Measurements from ENCODE around the gene EMILIN3.

Gene EMILIN3

GRCh38 chr20:41379551-41379950 is 12.9 kb upstream of the EMILIN3 start:
- Histone ChIP-seq H3K27me3 (peaks cover 72% of the 10 kb centered on the region), H3K9me3 (no peaks in the 10 kb centered on the region)
- no peak for TF ChIP-seq CTCF (IDR thresholded peaks at IDR 0.05)

GRCh38 chr20:41377275-41377674 is 10.7 kb upstream of the EMILIN3 start:
- no peak overlapping the region for H3K27ac ChIP-seq
- no peaks in the 10 kb centered on the region for H3K9me3 ChIP-seq
- H3K4me1 ChIP-seq (ENCODE audit: control insufficient read depth in 1 of 2, insufficient read depth in 1 of 2, low read depth in 1 of 2, low read length in 1 of 2) = peaks cover 20 to 22% of the 10 kb centered on the region in 2 experiments
- H3K36me3 ChIP-seq = no peaks in the 10 kb centered on the region
- TF ChIP-seq CTCF (IDR thresholded peaks at IDR 0.05) = no peak
- H3K4me3 ChIP-seq (ENCODE audit: low read depth in 1 of 2, low read length in 1 of 2) = no peak overlapping the region
- H3K27me3 ChIP-seq = peaks cover 72% of the 10 kb centered on the region

More at GRCh38 chr20:41379551-41379950, 12.9 kb upstream of the EMILIN3 start:
- H3K4me1 ChIP-seq (ENCODE audit: control insufficient read depth in 1 of 2, insufficient read depth in 1 of 2, low read depth in 1 of 2, low read length in 1 of 2) = peaks cover 20 to 22% of the 10 kb centered on the region in 2 experiments
- H3K27ac ChIP-seq = no peak overlapping the region
- no peaks in the 10 kb centered on the region for H3K36me3 ChIP-seq
- no peak overlapping the region for H3K4me3 ChIP-seq (ENCODE audit: low read depth in 1 of 2, low read length in 1 of 2)

- Histone ChIP-seq H3K9me3 (no peaks in the 10 kb centered on the region), H3K27me3 (peaks cover 74% of the 10 kb centered on the region), H3K27ac (no peak overlapping the region), H3K4me3 (ENCODE audit: low read depth in 1 of 2, low read length in 1 of 2) (no peak overlapping the region), H3K36me3 (no peaks in the 10 kb centered on the region), H3K4me1 (ENCODE audit: control insufficient read depth in 1 of 2, insufficient read depth in 1 of 2, low read depth in 1 of 2, low read length in 1 of 2) (peaks cover 20 to 22% of the 10 kb centered on the region in 2 experiments)
- no peak for TF ChIP-seq CTCF (IDR thresholded peaks at IDR 0.05)
Measured at GRCh38 chr20:41376349-41376748, 9.7 kb upstream of the EMILIN3 start.

GRCh38 chr20:41375846-41376245 is 9.2 kb upstream of the EMILIN3 start:
- H3K27ac ChIP-seq = no peak overlapping the region
- H3K9me3 ChIP-seq = no peaks in the 10 kb centered on the region
- no peak overlapping the region for H3K4me3 ChIP-seq (ENCODE audit: low read depth in 1 of 2, low read length in 1 of 2)
- TF ChIP-seq CTCF (IDR thresholded peaks at IDR 0.05) = no peak
- H3K4me1 ChIP-seq (ENCODE audit: control insufficient read depth in 1 of 2, insufficient read depth in 1 of 2, low read depth in 1 of 2, low read length in 1 of 2) = peaks cover 17% of the 10 kb centered on the region in 2 experiments
- H3K36me3 ChIP-seq = no peaks in the 10 kb centered on the region
- H3K27me3 ChIP-seq = peaks cover 78% of the 10 kb centered on the region

- no peak for TF ChIP-seq CTCF (IDR thresholded peaks at IDR 0.05)
- H3K27ac ChIP-seq = no peak overlapping the region
- peaks cover 89% of the 10 kb centered on the region for H3K27me3 ChIP-seq
- no peak overlapping the region for H3K4me3 ChIP-seq (ENCODE audit: low read depth in 1 of 2, low read length in 1 of 2)
- H3K4me1 ChIP-seq (ENCODE audit: control insufficient read depth in 1 of 2, insufficient read depth in 1 of 2, low read depth in 1 of 2, low read length in 1 of 2) = peaks cover under 1% of the 10 kb centered on the region in 2 experiments
- H3K9me3 ChIP-seq = no peaks in the 10 kb centered on the region
- no peaks in the 10 kb centered on the region for H3K36me3 ChIP-seq
Measured at GRCh38 chr20:41373931-41374920, 7.6 kb upstream of the EMILIN3 start.

Measured in neutrophil (primary cell).